GM18867 (cell line): ENCODE measurements around the gene GJC2.

Source experiments
- ATAC-seq: cut with Tn5 transposase; IDR thresholded peaks from one replicate; pipeline ENCODE4 v1.9.1; 2021; ENCODE audit warnings: mild to moderate bottlenecking, moderate library complexity; ENCODE audit not compliant: unreplicated experiment

Gene GJC2

GRCh38 chr1:228144193-228144992, 5.3 kb upstream of the GJC2 start:
- no peak for ATAC-seq

- ATAC-seq, result no peak
Observed at GRCh38 chr1:228144993-228145343, 4.8 kb upstream of the GJC2 start.

GRCh38 chr1:228145463-228146416, 4.0 kb upstream of the GJC2 start:
- ATAC-seq, result no peak

GRCh38 chr1:228146417-228147150, 3.1 kb upstream of the GJC2 start:
- no peak for ATAC-seq

- no peak for ATAC-seq
Observed at GRCh38 chr1:228147151-228147693, 2.5 kb upstream of the GJC2 start.

GRCh38 chr1:228147768-228148167, 2.0 kb upstream of the GJC2 start:
- no peak for ATAC-seq

GRCh38 chr1:228148196-228148861, 1.4 kb upstream of the GJC2 start:
- no peak for ATAC-seq

GRCh38 chr1:228148935-228149405, 760 bp upstream of the GJC2 start:
- ATAC-seq, result no peak

GRCh38 chr1:228150120-228150460, 360 bp downstream of the GJC2 start:
- ATAC-seq, result no peak

GRCh38 chr1:228150461-228151179, 890 bp downstream of the GJC2 start:
- ATAC-seq, result no peak

- no peak for ATAC-seq
Observed at GRCh38 chr1:228151180-228151925, 1.6 kb downstream of the GJC2 start.

- no peak for ATAC-seq
Observed at GRCh38 chr1:228152097-228152917, 2.6 kb downstream of the GJC2 start.

- ATAC-seq, result no peak
Observed at GRCh38 chr1:228152918-228153258, 3.2 kb downstream of the GJC2 start.

GRCh38 chr1:228154021-228154669, 4.4 kb downstream of the GJC2 start:
- no peak for ATAC-seq

- no peak for ATAC-seq
Observed at GRCh38 chr1:228154670-228155571, 5.2 kb downstream of the GJC2 start.

- no peak for ATAC-seq
Observed at GRCh38 chr1:228155596-228156514, 6.1 kb downstream of the GJC2 start.
